A673 (cell line): ENCODE measurements around the gene TIMM10B.

Experiments used
- EZH2 ChIP-seq: fragments of 200-600 bp; sonication (generic); IDR thresholded peaks from 2 replicates; pipeline ENCODE4 v1.6.1; 2017; ENCODE audit warnings: borderline replicate concordance, low read depth, mild to moderate bottlenecking, mixed read lengths, antibody characterized with exemption, low read length; ENCODE audit not compliant: poor library complexity, severe bottlenecking
- TF ChIP-seq, protein P1 (sequence below): fragments of 300-800, 200-600 bp; sonication (generic); conservative IDR thresholded peaks from 2 replicates; pipeline ENCODE4 v1.5.1; 2017; ENCODE audit warnings: low read depth, mild to moderate bottlenecking, antibody characterized with exemption, low read length, moderate library complexity, mixed read lengths

DNA sequence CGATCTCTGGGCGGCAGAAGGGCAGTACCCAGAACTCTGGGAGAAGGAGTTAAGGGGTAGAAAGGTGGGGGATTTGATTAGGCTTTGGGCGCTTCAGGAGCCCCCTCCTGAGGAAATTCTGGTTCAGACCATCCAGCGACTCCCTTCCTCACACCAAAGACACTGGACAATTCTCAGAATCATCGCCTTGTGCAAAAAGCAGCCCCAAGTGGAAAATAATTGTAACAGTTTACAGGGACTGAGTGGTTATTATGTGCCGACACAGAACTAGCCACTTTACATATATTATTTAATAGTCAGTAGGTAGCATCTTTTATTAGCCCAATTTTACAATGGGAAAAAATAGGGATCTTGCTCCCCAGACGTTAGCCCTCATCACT is 6.9 kb upstream of the TIMM10B start:
- TF ChIP-seq, protein P1, sequence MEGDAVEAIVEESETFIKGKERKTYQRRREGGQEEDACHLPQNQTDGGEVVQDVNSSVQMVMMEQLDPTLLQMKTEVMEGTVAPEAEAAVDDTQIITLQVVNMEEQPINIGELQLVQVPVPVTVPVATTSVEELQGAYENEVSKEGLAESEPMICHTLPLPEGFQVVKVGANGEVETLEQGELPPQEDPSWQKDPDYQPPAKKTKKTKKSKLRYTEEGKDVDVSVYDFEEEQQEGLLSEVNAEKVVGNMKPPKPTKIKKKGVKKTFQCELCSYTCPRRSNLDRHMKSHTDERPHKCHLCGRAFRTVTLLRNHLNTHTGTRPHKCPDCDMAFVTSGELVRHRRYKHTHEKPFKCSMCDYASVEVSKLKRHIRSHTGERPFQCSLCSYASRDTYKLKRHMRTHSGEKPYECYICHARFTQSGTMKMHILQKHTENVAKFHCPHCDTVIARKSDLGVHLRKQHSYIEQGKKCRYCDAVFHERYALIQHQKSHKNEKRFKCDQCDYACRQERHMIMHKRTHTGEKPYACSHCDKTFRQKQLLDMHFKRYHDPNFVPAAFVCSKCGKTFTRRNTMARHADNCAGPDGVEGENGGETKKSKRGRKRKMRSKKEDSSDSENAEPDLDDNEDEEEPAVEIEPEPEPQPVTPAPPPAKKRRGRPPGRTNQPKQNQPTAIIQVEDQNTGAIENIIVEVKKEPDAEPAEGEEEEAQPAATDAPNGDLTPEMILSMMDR: no peak
- no peak for TF ChIP-seq EZH2
